ENCODE data around the gene SSH3.

Gene SSH3

GRCh38 chr11:67268081-67268961 lies 35.0 kb upstream of the SSH3 start:
- peak; percentile 88 to 94 (median 91) for DNase-seq

- no peak for DNase-seq
These were observed 34.4 kb upstream of the SSH3 start for GRCh38 chr11:67268962-67269268.

GRCh38 chr11:67269401-67270255 lies 33.7 kb upstream of the SSH3 start:
- peak; percentile 66 to 82 (median 79) for DNase-seq

GRCh38 chr11:67270256-67271204 lies 32.8 kb upstream of the SSH3 start:
- DNase-seq, result peak; percentile 39 to 60 (median 47)

- no peak for DNase-seq
These were observed 32.2 kb upstream of the SSH3 start for GRCh38 chr11:67271205-67271540.

GRCh38 chr11:67271541-67272284 lies 31.6 kb upstream of the SSH3 start:
- peak; percentile 74 to 83 (median 79) for DNase-seq

- DNase-seq, result peak; percentile 51 to 64 (median 63)
These were observed 30.7 kb upstream of the SSH3 start for GRCh38 chr11:67272327-67273259.

GRCh38 chr11:67273260-67273990 lies 29.9 kb upstream of the SSH3 start:
- DNase-seq, result peak in 1 of 3 donors; percentile 46

- DNase-seq, result no peak
These were observed 28.3 kb upstream of the SSH3 start for GRCh38 chr11:67274768-67275605.

- DNase-seq, result no peak
These were observed 27.5 kb upstream of the SSH3 start for GRCh38 chr11:67275606-67276409.

- DNase-seq, result peak; percentile 54 to 67 (median 55)
These were observed 26.5 kb upstream of the SSH3 start for GRCh38 chr11:67276781-67277230.

- peak; percentile 97 for DNase-seq
These were observed 25.9 kb upstream of the SSH3 start for GRCh38 chr11:67277231-67277961.

GRCh38 chr11:67278135-67278938 lies 25.0 kb upstream of the SSH3 start:
- no peak for DNase-seq

GRCh38 chr11:67278939-67279588 lies 24.3 kb upstream of the SSH3 start:
- no peak for DNase-seq

- no peak for DNase-seq
These were observed 23.6 kb upstream of the SSH3 start for GRCh38 chr11:67279589-67280340.
